Activated CD8-positive, alpha-beta T cell treated with anti-CD3 and anti-CD28 coated beads for 36 hours (primary cell): Measurements from ENCODE around the gene DCBLD2. TPM values are rescaled to one million over a fixed set of nuclear protein-coding genes. Genes with fewer than 3 reads are reported as not detected.

ENCODE experiments used
- ATAC-seq: fragments of 200-7000 bp; cut with Tn5 transposase; one replicate; pipeline ENCODE4 v1.10.0; 2021; ENCODE audit warnings: mild to moderate bottlenecking, moderate library complexity
- CTCF ChIA-PET: fragments of 350-600 bp; sonication (Branson Sonifier 250); formaldehyde crosslinking; loops from one replicate; lab custom pipeline; 2021; ENCODE audit warnings: antibody characterized with exemption; lab: Charles Lee
- POLR2A ChIA-PET: fragments of 350-600 bp; sonication (Branson Sonifier 250); formaldehyde crosslinking; loops from one replicate; lab custom pipeline; 2021; ENCODE audit warnings: antibody characterized with exemption; lab: Charles Lee
- DNase-seq: peaks from one replicate; pipeline ENCODE4 v3.0.0-alpha.2; 2020
- H3K27ac Mint-ChIP-seq: one replicate; pipeline ENCODE4 v1.8.0; 2021; ENCODE audit warnings: mild to moderate bottlenecking, mixed read lengths
- H3K27me3 Mint-ChIP-seq: one replicate; pipeline ENCODE4 v1.8.0; 2021; ENCODE audit warnings: mixed read lengths
- H3K36me3 Mint-ChIP-seq: one replicate; pipeline ENCODE4 v1.8.0; 2021; ENCODE audit warnings: low read depth, mixed read lengths
- H3K4me1 Mint-ChIP-seq: one replicate; pipeline ENCODE4 v1.8.0; 2021; ENCODE audit warnings: low read depth, mixed read lengths
- H3K4me3 Mint-ChIP-seq: one replicate; pipeline ENCODE4 v1.8.0; 2021; ENCODE audit warnings: mild to moderate bottlenecking, moderate library complexity, mixed read lengths
- H3K9me3 Mint-ChIP-seq: one replicate; pipeline ENCODE4 v1.8.0; 2021; ENCODE audit warnings: mixed read lengths
- intact Hi-C: fragments of 100-400 bp; cut with micrococcal nuclease; formaldehyde crosslinking; loops from one replicate; pipeline ENCODE4 v1.10.0; 2022
- total RNA-seq, 2 experiments: library from RNA; stranded (reverse); gene quantifications; one replicate each; pipeline ENCODE4 v1.2.3, GENCODE V29; 2021
- TF ChIP-seq, protein P1 (sequence below): fragments of 200-600 bp; IDR thresholded peaks from one replicate; pipeline ENCODE4 v1.8.0; 2022; ENCODE audit warnings: antibody characterized with exemption, mild to moderate bottlenecking

Gene DCBLD2
- total RNA-seq, 2 experiments from 2014 or later: 1.4 to 2.5 TPM

DNA sequence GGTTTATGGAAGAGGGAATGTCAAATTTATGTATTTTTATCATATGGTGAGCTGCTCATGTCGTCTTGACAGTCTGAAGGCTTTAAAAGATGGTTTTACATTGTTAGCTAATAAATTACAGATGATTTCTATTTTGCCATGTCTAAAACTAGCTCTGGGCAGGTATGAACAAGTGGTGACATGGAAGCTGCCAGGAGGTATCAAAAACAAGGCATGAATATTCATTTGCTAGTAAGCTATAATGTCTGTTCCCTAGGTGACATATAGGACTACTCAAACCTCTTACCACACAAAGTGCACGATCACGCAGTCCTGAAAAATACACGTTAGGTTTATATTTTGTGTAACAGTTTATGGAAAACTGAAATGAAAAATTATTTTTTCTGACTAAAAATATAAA, 103.6 kb downstream of the DCBLD2 start:
- Mint-ChIP-seq H3K36me3 (no peaks in the 10 kb centered on the region), H3K27me3 (no peaks in the 10 kb centered on the region), H3K9me3 (no peaks in the 10 kb centered on the region), H3K4me1 (no peaks in the 10 kb centered on the region), H3K4me3 (no peak overlapping the region), H3K27ac (no peak overlapping the region)
- intact Hi-C loops: no loop called here
- CTCF ChIA-PET: interaction anchor here (1.0 to 1.2 kb wide), 2 partner anchors 196 to 469 kb away, joined by 3 to 5 read pairs; no protein-coding TSS in a partner anchor
- TF ChIP-seq, protein P1, sequence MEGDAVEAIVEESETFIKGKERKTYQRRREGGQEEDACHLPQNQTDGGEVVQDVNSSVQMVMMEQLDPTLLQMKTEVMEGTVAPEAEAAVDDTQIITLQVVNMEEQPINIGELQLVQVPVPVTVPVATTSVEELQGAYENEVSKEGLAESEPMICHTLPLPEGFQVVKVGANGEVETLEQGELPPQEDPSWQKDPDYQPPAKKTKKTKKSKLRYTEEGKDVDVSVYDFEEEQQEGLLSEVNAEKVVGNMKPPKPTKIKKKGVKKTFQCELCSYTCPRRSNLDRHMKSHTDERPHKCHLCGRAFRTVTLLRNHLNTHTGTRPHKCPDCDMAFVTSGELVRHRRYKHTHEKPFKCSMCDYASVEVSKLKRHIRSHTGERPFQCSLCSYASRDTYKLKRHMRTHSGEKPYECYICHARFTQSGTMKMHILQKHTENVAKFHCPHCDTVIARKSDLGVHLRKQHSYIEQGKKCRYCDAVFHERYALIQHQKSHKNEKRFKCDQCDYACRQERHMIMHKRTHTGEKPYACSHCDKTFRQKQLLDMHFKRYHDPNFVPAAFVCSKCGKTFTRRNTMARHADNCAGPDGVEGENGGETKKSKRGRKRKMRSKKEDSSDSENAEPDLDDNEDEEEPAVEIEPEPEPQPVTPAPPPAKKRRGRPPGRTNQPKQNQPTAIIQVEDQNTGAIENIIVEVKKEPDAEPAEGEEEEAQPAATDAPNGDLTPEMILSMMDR: no peak
- no peak for DNase-seq
- POLR2A ChIA-PET: no interaction called here
- ATAC-seq: no peak

DNA sequence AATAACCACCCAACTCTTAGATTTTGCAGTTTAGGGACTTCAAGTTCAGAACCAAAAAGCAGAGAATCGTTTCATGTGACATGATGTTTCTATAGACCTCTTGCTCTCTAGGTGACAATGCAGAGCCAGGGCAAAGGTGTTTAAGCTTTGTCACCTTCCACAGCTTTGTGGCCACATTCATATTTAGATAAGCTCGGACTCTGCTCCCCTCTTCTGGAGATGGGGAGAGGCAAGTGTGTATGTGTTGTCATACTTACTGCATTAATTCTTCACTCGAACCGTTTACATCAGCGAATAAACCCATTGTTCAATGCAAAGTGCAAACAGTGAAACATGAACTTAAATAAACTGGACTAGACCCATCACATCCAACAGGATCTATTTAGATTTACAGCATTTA, 105.2 kb downstream of the DCBLD2 start:
- DNase-seq (no peak), ATAC-seq (no peak)
- Mint-ChIP-seq H3K4me3 (no peak overlapping the region), H3K36me3 (no peaks in the 10 kb centered on the region), H3K4me1 (no peaks in the 10 kb centered on the region), H3K27ac (no peak overlapping the region), H3K9me3 (no peaks in the 10 kb centered on the region), H3K27me3 (no peaks in the 10 kb centered on the region)
- CTCF ChIA-PET: no interaction called here
- TF ChIP-seq, protein P1: no peak
- POLR2A ChIA-PET: no interaction called here
- intact Hi-C loops: no loop called here

DNA sequence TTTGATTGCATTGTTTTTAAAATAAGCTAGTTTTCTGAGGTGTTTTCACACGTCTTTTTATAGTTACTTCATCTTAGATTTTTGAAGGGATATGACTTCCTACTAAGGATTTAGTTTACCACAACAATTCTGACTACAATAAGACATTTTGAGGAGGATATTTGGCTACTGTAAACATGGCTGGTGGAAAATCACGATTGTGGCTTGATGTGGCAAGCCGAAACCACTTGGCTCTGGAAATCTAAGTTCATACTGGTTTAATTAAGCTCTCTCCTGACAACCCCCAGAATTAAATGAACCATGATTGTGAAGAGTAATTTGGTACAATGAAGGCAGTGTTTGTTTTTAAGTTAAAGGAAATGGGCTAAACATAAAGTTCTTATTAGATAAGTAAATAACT, 107.5 kb downstream of the DCBLD2 start:
- no peak overlapping the region for H3K27ac Mint-ChIP-seq
- DNase-seq (no peak), ATAC-seq (no peak)
- H3K27me3 Mint-ChIP-seq: no peaks in the 10 kb centered on the region
- CTCF ChIA-PET: interaction anchor here (1.3 kb wide), 1 partner anchor 23 kb away, joined by 4 read pairs; no protein-coding TSS in a partner anchor
- TF ChIP-seq, protein P1: no peak
- no peaks in the 10 kb centered on the region for H3K36me3 Mint-ChIP-seq
- POLR2A ChIA-PET: no interaction called here
- no peaks in the 10 kb centered on the region for H3K9me3 Mint-ChIP-seq
- H3K4me3 Mint-ChIP-seq: no peak overlapping the region
- intact Hi-C loops: no loop called here
- H3K4me1 Mint-ChIP-seq: no peaks in the 10 kb centered on the region

DNA sequence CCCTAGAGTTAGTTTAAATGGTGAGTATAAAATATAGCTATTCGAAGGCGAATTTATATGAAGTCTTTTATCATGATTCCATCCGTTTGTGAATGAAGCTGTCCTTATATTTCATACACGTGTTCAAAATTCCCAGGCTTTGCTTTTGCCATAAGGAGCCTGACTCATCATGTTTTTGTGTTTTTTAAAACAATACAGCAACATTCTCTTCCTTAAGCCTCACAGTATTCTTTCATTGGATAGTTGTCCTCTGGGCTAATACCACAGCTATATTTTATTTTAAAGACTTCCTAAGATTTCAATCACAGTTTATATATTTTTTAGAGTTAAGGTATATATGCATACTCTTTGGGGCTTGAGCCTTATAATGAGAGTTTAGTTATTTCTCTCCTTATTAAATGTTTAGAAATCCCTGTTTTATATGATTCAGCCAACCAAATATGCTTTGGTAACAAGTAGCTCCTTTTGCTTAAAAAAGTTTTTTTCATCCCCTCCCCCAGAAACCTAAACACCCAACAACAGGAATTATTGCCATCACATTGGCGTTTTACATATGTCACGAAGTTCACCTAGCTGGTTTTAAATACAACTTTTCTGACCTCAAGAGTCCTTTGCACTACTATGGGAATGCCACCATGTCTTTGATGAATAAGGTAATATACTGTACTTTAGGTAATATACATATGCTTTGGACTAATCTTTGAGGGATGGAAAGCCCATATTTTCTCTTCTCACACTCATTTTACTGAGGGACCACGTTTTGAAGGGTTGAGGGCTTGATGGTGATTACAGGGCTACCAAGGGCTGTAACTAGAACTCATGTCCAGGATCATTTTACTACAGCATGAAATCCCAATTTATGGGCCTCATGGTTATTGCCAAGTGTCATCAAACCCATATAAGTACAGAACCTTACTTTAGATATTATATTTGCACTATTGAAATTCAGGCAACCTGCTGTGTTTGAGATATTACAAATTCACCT, 109.9 kb downstream of the DCBLD2 start:
- H3K27me3 Mint-ChIP-seq: peaks cover under 1% of the 10 kb centered on the region
- no peak overlapping the region for H3K27ac Mint-ChIP-seq
- H3K36me3 Mint-ChIP-seq: no peaks in the 10 kb centered on the region
- intact Hi-C loops: no loop called here
- no peaks in the 10 kb centered on the region for H3K9me3 Mint-ChIP-seq
- ChIA-PET CTCF (interaction anchor here (1.3 kb wide), 1 partner anchor 12 kb away, joined by 4 read pairs; no protein-coding TSS in a partner anchor), POLR2A (no interaction called here)
- TF ChIP-seq, protein P1: no peak
- H3K4me3 Mint-ChIP-seq: no peak overlapping the region
- ATAC-seq (no peak), DNase-seq (no peak)
- no peaks in the 10 kb centered on the region for H3K4me1 Mint-ChIP-seq

DNA sequence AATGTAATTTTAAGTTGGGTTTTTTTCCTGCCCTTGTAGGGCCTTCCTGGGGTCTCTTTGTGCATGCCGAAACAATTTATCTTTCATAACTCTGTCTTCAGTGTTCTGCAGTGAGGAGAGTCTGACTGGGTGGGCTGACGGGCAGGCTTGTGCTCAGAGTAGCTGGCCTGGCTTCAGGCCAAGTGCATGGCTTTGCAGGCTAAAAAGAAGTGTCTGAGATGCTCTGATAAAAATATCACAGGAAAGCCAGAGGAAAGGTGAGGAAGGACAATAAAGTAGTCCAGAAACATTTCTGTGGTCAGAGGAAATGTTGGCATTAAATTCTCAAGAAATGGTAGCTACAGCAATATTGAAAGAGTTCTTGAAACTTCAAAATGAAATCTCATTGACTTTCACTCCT, 112.8 kb downstream of the DCBLD2 start:
- H3K4me1 Mint-ChIP-seq: no peaks in the 10 kb centered on the region
- H3K36me3 Mint-ChIP-seq: no peaks in the 10 kb centered on the region
- no peak overlapping the region for H3K4me3 Mint-ChIP-seq
- H3K9me3 Mint-ChIP-seq: no peaks in the 10 kb centered on the region
- no peak overlapping the region for H3K27ac Mint-ChIP-seq
- TF ChIP-seq, protein P1: no peak
- H3K27me3 Mint-ChIP-seq: peaks cover 7% of the 10 kb centered on the region
- DNase-seq: no peak
- POLR2A ChIA-PET: no interaction called here
- CTCF ChIA-PET: no interaction called here
- intact Hi-C loops: no loop called here
- ATAC-seq: no peak
